HG02571 (cell line): Measurements from ENCODE around the gene TBCD.
"Not testable (repeated sequence)": the region's sequence is repeated elsewhere in the genome, so short reads cannot be mapped to it uniquely, and the experiment has no call there.

Experiments used
- ATAC-seq: cut with Tn5 transposase; IDR thresholded peaks from one replicate; pipeline ENCODE4 v1.9.1; 2021; ENCODE audit warnings: mild to moderate bottlenecking, moderate library complexity; ENCODE audit not compliant: unreplicated experiment

Gene TBCD

DNA sequence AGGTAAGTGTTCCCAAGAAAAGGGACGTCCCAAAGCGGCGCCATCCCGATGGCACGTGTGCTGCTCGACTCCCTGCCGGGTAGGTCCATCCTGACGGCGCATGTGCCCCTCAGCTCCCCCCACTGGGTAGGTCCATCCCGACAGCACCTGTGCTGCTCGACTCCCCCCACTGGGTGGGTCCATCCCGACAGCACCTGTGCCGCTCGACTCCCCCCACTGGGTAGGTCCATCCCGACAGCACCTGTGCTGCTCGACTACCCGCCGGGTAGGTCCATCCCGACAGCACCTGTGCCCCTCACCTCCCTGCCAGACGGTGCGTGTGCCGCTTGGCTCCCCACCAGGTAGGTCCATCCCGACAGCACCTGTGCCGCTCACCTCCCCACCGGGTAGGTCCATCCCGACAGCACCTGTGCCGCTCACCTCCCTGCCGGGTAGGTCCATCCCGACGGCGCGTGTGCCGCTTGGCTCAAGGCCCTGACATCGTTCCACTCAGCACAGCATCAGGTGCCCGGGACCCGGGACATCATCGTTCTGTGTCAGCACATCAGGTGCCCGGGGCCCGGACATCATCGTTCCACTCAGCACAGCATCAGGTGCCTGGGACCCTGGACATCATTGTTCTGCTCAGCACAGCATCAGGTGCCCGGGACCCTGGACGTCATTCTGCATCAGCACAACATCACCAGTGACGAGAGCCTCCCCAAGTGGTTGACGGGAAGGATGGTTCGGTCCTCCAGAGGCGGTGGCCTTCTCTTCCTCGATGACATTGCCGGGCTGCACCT is 22.2 kb upstream of the TBCD start:
- no peak for ATAC-seq

- ATAC-seq: no peak
Measured at GRCh38 chr17:82732118-82732743, 19.6 kb upstream of the TBCD start.

- no peak for ATAC-seq
Measured at GRCh38 chr17:82734987-82735866, 16.6 kb upstream of the TBCD start, which contains the start of gene FN3K. Gene FN3K, plus strand, starts transcription at chr17:82735615. Its CDS starts 22 bp downstream, at chr17:82735637.

- no peak for ATAC-seq
Measured at GRCh38 chr17:82736511-82737185, 15.2 kb upstream of the TBCD start.

DNA sequence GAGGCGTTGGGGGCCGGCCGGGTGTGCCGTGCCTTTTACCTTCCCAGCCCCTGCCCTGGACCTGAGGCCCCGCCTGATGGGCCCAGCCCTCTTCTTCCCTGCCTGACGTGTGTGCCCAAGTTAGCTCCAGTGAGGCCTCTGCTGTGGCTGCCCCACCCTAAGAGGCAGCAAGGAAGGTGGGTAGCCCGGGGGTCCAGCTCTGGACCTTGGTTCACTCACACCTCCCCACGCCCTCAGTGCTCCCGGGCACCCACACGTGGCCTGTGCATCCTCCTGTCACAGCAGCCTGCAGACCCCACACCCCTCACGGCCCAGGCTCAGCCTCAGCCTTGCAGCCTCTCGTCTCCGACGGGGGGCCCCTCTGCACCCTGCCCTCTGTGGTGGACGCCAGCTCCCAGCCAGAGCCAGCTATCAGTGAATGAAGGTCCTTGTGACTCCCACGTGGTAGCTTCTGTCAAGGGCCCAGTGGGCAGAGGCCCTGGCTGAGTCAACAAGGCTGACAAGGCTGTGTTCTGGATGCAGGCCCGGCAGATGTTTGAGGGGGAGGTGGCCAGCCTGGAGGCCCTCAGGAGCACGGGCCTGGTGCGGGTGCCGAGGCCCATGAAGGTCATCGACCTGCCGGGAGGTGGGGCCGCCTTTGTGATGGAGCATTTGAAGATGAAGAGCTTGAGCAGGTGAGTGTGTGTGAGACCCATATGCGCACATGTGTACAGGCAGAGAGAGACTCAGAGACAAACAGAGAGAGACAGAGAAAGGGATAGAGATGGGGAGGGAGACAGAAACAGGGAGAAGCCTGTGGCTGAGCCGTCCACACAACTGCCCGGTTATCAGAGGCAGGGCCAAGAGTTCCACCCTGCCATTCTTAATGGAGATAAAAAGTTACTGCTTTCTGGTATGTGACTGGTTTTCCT is 13.6 kb upstream of the TBCD start:
- no peak for ATAC-seq

DNA sequence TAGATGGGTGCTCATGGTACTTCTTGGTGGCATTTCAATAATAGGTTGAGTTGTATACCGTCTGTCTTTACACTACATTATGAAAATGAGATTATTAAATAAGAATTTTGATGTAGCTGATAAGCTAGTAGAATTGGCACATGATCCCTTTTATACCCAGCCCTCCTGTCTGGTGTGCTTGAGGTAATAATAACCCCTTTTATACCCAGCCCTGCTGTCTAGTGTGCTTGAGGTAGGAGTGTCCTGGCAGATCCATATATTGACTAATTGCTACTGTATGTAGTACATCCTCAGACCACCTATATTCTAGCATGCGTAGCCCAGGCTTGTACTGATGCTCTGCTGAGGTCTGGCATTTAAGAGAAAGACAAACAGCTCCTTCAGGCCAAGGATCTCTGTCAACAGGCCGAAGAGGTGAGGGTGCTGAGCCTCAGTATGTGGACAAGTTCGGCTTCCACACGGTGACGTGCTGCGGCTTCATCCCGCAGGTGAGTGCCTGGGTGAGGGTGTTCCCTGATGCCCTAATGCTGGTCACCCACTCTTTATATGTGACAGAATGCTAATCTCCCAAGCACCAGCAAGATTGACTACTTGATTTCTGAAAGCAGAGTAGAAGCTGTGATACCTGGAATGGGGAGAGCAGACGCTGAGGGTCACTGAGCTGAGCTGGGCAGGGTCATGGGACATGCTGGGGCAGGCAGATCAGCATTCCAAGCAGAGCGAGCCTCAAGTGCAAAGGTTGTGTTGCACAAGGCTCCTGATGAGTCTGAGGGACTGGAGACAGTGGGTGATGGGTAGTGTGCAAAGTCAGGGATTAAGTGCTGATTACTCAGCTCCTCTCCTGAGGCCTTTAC is 10.7 kb upstream of the TBCD start:
- no peak for ATAC-seq

DNA sequence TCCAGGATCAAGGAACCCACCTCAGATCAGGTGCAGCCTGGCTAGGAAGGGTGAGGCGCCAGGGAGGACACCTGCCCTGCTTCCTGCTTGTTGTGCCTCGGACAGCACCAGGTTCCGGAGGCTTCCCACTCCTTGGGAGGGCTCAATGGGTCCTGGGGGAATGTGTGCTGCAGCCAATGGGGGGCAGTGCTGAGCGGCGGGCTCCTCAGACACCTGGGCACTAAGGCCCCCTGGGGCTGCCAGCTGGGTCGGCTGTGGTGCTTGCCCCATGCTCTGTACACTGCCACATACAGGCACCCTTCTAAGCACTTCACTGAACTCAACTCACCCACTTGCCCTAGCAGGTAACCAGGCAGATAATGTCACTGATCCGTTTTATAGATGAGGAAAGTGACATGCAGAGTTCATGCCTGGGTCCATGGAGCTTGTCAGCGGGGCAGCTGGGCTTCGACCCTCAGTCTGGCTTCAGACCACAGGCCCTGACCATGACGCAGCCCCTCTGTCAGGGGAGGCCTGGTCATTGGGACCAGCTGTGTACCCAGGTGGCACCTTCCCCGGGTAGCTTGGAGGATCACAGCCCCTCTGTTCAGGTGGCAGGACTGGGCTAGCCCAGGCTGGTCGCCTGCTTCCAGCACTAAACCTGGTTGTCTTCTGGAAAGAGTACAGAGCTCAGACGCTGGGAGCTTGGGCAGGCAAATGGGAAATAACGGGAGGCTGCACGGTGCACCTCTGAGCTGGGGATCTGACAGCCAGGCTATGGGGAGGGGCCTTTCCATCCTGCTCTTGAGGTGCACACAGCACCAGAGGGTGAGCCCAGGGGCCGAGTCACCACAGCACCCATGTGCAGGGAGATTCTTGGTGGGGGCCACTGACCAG is 8.3 kb upstream of the TBCD start:
- ATAC-seq: no peak

DNA sequence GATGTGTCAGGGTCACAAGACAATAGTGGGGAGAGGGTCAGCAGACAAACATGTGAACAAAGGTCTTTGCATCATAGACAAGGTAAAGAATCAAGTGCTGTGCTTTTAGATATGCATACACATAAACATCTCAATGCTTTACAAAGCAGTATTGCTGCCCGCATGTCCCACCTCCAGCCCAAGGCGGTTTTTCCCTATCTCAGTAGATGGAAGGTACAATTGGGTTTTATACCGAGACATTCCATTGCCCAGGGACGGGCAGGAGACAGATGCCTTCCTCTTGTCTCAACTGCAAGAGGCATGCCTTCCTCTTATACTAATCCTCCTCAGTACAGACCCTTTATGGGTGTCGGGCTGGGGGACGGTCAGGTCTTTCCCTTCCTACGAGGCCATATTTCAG is 7.1 kb upstream of the TBCD start:
- ATAC-seq: not testable (repeated sequence)

- no peak for ATAC-seq
Measured at GRCh38 chr17:82745524-82745923, 6.3 kb upstream of the TBCD start.

DNA sequence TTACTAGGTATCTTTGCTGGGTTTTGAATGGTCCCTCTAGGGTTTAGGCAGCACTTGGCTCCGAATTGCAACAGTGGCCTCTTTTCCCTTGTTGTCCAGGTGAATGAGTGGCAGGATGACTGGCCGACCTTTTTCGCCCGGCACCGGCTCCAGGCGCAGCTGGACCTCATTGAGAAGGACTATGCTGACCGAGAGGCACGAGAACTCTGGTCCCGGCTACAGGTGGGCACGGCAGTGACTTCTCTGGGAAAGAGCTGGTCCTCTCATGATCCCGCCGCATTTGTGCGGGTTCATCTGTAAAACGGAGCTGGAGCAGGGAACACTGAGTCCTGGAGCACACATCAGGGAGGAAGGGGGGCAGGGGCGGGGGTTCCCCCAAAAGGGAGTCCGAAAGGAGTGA is 3.1 kb upstream of the TBCD start:
- ATAC-seq: no peak

- ATAC-seq: no peak
Measured at GRCh38 chr17:82750241-82750908, 1.5 kb upstream of the TBCD start.

- peak; percentile 12 for ATAC-seq
Measured at GRCh38 chr17:82751171-82751570, 694 bp upstream of the TBCD start.

- ATAC-seq: peak; percentile 7
Measured at GRCh38 chr17:82752371-82753200, 721 bp downstream of the TBCD start.

GRCh38 chr17:82753201-82753464 is 1.3 kb downstream of the TBCD start:
- ATAC-seq: no peak

DNA sequence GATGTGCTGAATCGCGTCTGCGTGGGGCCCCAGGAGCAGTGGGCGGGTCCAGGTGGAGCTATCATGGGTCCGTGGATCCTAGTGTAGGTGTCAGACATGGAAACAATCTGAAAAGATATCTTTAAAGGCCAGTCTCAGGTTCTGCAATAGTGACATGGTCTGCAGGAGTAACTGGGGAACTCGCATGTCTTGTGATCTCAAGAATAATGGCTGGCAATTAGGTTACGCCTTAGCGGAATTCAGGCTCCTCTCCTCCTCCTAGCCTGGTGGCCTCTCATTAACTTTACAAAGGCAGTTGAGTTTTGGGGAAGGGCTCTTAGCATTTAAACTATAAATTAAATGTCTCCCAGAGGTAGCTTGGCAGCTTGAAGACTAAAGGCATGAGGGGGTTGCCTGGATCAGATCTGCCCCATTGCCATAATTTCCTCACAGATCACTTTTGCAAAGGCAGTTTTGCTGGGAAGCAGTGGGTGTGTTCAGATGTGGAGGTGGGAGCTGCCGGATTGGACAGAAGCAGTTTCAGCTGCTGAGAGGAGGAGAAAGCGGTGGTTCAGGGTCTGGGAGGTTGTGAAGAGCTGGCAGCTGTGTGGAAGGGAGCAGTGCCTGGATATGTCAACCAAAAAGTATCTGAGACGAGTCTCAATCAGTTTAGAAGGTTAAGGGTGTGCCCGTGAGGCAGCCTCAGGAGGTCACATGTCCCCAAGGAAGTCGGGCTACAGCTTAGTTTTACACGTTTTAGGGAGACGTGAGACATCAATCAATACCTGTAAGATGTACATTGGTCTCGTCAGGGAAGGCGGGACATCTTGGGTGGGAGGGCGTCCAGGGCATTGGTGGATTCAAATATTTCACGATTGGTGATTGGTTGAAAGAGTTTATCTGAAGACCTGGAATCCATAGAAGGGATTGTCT is 2.7 kb downstream of the TBCD start:
- no peak for ATAC-seq

DNA sequence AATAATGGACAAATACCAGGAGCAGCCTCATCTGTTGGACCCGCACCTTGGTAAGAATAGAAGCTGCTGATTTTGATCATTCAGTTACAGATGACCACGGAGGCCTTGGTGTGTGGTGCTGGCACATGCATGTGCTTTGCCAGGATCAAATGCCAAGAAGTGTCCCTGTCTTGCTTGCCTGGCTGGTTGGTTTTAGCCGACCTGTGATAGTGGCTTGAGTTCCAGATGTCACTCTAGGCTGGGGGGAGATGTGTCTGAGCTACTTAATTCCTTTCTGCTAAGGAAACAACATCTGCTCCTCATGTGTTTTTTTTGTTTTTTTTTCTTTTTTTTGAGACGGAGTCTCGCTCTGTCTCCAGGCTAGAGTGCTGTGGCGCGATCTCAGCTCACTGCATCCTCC is 4.3 kb downstream of the TBCD start:
- ATAC-seq: no peak
